ENCODE data around the gene SMARCB1.

GRCh38 chr22:23806837-23807236, 20.1 kb downstream of the SMARCB1 start:
- TF ChIP-seq POLR2AphosphoS5 (IDR thresholded peaks at IDR 0.05; ENCODE audit: low read depth, low read length) (no peak), FOXP2 (optimal IDR thresholded peaks at IDR 0.05; ENCODE audit: borderline replicate concordance, extremely low read depth, extremely low read length, insufficient read depth) (no peak), TAF1 (IDR thresholded peaks at IDR 0.05; ENCODE audit: borderline replicate concordance, insufficient read depth, low read length) (no peak)

Data from PFSK-1 (cell line).